GM18507 (cell line): ENCODE data around the gene C9orf57.
"Not testable (repeated sequence)": the region's sequence is repeated elsewhere in the genome, so short reads cannot be mapped to it uniquely, and the experiment has no call there.

Experiments used
- DNase-seq: peaks from one replicate; pipeline ENCODE4 v3.0.0; 2011; ENCODE audit warnings: low read depth; ENCODE audit not compliant: insufficient read length; ENCODE audit errors: extremely low spot score
- FAIRE-seq: peaks from 2 replicates; lab custom pipeline; 2011; peaks lifted over from hg19 to GRCh38; lab: Jason Lieb, UNC

The C9orf57 gene

DNA sequence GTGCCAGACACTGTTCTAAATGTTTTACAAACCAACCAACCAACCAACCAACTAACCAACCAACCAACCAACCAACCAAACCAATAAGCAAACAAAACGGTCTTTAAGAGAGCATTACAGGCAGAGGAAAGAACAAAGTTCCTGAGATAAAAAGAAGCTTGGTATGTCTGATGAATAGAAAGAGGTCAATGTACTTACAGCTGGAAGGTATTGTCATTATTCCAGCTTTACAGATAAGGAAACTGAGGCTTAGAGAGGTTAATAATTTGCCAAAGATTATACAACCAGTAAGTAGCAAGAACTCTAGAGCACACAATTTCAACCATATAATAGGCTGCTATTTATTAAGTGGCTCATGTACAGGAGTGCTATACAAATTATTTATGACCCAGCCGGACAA is 29.6 kb downstream of the C9orf57 start:
- DNase-seq (no peak), FAIRE-seq (no peak)

DNA sequence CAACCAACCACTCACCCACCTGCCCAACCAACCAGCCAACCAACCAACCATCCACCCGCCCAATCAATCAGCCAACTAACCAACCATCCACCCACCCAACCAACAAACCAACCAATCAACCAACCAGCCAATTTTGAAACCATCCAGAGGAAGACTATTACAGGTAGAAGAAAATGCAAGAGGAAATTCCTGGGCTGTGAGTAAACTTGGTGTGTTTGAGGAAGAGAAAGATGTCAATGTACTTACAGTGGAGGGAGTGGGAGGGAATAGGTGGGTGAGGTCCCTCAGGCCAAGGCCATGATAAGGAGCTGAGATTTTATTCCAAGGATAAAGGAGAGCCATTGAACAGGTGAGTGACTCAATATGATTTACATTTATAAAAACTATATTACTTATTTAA is 30.4 kb downstream of the C9orf57 start:
- DNase-seq (no peak), FAIRE-seq (no peak)

DNA sequence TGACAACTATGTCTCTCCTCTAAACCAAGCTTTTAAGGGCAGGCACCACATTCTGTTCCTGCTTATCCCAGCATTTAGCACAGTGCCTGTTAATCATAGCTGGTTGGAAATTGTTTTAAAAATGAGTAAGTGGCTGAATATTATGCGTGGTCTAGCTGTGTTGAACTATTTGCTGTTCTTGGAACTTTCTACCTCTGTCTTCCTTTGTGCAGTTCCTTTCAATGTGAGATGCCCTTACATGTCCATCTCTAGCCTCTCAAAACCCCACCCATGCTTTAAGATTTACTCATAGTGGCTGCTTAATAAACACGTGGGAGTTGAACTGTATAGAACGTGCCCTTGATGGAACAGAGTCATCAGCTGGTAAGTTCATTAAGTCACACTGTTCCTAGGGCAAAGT is 34.5 kb downstream of the C9orf57 start:
- no peak for FAIRE-seq
- no peak for DNase-seq

DNA sequence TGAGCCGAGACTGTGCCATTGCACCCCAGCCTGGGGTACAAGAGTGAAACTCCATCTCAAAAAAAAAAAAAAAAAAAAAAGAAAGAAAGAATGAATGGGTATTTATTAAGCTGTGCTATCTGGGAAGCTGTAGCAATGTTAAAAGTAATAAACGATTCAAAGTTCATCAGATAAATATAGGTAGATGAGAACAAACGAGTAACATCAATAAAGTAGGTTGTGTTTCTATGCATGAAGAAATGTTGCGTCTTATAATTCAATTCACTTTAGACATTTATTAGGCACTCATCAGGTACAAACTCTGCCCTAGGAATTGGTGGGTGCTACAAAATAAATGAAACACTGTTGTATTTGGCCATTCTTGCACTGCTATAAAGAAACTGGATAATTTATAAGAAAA is 36.8 kb downstream of the C9orf57 start:
- FAIRE-seq = no peak
- DNase-seq = no peak

DNA sequence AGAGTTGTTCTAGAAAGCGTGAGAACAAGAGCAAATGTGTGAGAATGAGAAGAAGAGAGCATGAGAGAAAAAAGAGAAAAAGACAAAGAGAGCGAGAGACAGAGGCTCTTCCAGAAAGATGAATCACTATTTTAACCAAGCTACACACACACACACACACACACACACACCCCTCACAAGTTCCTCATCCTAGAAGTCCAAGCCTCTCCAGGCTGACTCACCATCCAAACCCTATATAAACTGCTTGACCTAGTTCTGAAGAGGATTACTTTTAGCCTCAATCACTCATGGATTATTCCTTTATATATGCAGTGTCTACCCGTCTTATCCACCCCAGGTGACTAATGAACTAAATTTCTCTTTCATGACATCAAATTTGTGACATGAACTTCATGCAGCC is 37.6 kb downstream of the C9orf57 start:
- FAIRE-seq = no peak
- DNase-seq = no peak

DNA sequence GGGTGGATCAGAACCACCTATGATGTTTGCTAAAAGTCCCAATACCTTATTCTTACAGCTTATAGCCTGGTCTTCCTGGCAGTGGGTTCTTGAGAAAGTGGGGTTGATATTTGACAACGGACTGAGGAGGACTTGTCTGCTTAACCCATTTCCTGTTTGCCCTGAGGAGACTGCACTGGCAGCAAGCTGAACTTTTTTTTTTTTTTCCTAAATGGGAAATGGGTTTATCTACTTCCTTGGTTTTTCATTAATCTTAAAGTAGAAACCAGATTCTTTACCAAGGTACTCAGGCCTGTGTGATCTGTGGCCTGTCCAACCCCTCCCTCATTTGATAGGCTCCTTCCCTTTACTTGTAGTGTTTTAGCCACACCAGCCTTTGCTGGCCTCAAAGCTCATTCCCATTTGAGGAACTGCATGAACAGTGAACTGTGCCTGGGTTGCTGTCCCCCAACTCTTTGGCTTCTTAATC is 47.1 kb downstream of the C9orf57 start:
- FAIRE-seq = peak; percentile 60
- no peak for DNase-seq

DNA sequence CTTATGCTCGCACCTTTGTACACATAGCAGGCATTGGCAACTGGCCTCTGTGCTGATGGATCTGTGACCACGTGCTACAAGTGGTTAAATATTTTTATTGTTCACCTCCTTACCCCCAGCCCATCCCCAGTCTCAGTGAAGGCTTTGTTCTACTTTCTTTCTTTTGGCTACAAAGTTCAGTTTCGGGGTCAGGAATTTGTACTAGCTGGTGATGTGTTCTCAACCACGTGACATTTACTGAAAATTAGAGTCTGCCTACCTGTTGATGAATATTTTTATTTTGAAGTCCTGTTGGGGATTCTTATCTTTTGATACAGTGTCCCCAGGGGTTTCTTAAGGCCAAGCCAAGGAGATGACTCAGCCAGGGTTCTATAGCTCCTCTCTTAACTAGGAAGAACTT is 47.8 kb downstream of the C9orf57 start:
- no peak for FAIRE-seq
- no peak for DNase-seq

DNA sequence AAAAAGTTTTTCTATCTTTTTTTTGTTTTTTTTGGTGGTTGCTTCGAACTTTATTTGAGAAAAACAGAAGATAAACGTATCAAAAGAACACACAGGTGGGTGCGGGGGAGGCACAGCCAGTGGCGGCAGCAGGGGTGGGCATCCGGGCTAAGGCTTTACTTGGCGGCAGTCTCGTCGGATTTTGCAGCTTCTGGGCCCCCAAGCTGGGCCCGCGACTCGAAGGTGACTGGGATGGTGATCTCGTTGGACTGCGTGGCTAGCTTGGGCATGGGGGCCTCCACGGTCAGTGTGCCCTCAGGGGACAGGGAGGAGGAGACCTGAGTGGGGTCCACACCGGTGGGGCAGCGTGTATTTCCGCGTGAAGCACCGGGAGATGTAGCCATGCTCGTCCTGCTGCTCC is 52.7 kb downstream of the C9orf57 start:
- not testable (repeated sequence) for FAIRE-seq, DNase-seq

DNA sequence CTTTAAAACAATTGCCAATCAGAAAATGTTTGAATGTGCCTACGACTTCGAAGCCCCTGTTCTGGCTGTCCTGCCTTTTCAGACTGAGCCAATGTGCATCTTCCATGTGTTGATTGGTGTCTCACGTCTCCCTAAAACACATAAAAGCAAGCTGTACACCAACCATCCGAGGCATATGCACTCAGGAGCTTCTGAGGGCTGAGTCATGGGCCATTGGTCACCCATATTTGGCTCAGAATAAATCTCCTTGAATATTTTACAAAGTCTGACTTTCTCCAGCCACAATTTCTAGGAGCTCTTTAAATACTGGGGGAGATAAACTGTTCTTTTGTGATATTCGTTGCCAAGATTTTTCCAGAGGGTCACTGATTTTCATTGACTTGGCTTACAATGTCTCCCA is 53.9 kb downstream of the C9orf57 start:
- DNase-seq (no peak), FAIRE-seq (no peak)

DNA sequence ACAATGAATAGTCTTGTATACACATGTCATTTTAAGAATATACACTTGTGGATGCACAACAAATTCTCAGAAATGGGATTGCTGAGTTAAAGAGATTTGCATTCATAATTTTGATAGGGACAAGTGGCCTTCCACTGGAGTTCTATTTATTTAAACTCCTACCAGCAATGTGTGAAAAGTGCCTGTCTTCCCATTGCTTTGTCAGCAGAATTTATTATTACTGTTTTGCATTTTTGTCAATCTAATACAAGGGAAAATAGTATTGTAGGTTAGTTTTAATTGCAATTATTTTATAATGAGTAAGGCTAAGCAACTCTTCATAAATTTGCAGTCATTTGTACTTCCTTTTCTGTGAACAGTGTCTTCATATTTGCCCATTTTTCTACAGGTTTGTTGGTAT is 55.0 kb downstream of the C9orf57 start:
- FAIRE-seq = no peak

More for the DNA sequence above, 55.0 kb downstream of the C9orf57 start:
- no peak for DNase-seq
